ENCODE measurements around the gene CAPN8.
"Not testable (repeated sequence)": the region's sequence is repeated elsewhere in the genome, so short reads cannot be mapped to it uniquely, and the experiment has no call there.

CAPN8 gene

GRCh38 chr1:223525957-223526356 lies 139.5 kb downstream of the CAPN8 start:
- no peak for DNase-seq (ENCODE audit: low spot score)

GRCh38 chr1:223525546-223525945 lies 140.0 kb downstream of the CAPN8 start:
- no peak for DNase-seq (ENCODE audit: low spot score)

- no peak for DNase-seq (ENCODE audit: low spot score)
Observed at GRCh38 chr1:223524930-223525451, 140.5 kb downstream of the CAPN8 start.

GRCh38 chr1:223521150-223521549 lies 144.4 kb downstream of the CAPN8 start:
- no peak for DNase-seq (ENCODE audit: low spot score)

GRCh38 chr1:223520200-223520599 lies 145.3 kb downstream of the CAPN8 start:
- no peak for DNase-seq (ENCODE audit: low spot score)

- DNase-seq (ENCODE audit: low spot score) = no peak
Observed at GRCh38 chr1:223519116-223519515, 146.4 kb downstream of the CAPN8 start.

- DNase-seq (ENCODE audit: low spot score) = not testable (repeated sequence)
Observed at GRCh38 chr1:223518553-223518952, 146.9 kb downstream of the CAPN8 start.

- peak; percentile 10 for DNase-seq (ENCODE audit: low spot score)
Observed at GRCh38 chr1:223515926-223516325, 149.6 kb downstream of the CAPN8 start.

- DNase-seq (ENCODE audit: low spot score) = peak; percentile 70
Observed at GRCh38 chr1:223515421-223515820, 150.1 kb downstream of the CAPN8 start.

- DNase-seq (ENCODE audit: low spot score) = peak; percentile 7
Observed at GRCh38 chr1:223514644-223515043, 150.9 kb downstream of the CAPN8 start.

- no peak for DNase-seq (ENCODE audit: low spot score)
Observed at GRCh38 chr1:223513309-223513708, 152.2 kb downstream of the CAPN8 start.

GRCh38 chr1:223512057-223512456 lies 153.4 kb downstream of the CAPN8 start:
- no peak for DNase-seq (ENCODE audit: low spot score)

GRCh38 chr1:223508796-223509195 lies 156.7 kb downstream of the CAPN8 start:
- DNase-seq (ENCODE audit: low spot score) = no peak

- no peak for DNase-seq (ENCODE audit: low spot score)
Observed at GRCh38 chr1:223504741-223505140, 160.8 kb downstream of the CAPN8 start.

GRCh38 chr1:223503348-223503747 lies 162.2 kb downstream of the CAPN8 start:
- no peak for DNase-seq (ENCODE audit: low spot score)

- no peak for DNase-seq (ENCODE audit: low spot score)
Observed at GRCh38 chr1:223500560-223501425, 164.7 kb downstream of the CAPN8 start.

GRCh38 chr1:223496883-223497282 lies 168.6 kb downstream of the CAPN8 start:
- no peak for DNase-seq (ENCODE audit: low spot score)

GRCh38 chr1:223494926-223495645 lies 170.4 kb downstream of the CAPN8 start:
- no peak for DNase-seq (ENCODE audit: low spot score)

GRCh38 chr1:223492044-223492443 lies 173.5 kb downstream of the CAPN8 start:
- no peak for DNase-seq (ENCODE audit: low spot score)

Data from CD4-positive, alpha-beta T cell treated with Interleukin-6 at 100 ng/mL for 8 hours (primary cell).